ENCODE data around the gene FTCDNL1.

The FTCDNL1 gene

DNA sequence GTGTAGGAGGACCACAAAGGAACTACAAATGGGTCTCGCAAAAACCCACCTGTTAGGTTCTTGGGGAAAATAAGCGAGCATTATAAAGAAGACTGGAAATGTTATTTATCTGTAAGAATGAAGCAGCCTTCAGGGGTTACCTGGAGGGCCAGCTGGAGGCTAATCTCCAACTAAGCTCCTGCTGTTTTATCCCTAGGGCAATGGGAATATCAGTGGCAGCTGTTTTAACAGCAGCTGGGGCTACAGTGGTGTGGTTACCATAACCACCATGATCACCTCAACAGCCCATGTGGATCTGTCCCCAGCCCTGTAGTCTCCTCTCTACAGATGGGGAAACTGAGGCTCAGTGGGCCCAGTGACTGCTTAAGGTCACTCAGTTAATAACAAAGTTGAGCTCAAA, 108.1 kb downstream of the FTCDNL1 start:
- DNase-seq (ENCODE audit: low spot score), result no peak

- no peak for DNase-seq (ENCODE audit: low spot score)
Observed at GRCh38 chr2:199740111-199740428, 110.9 kb downstream of the FTCDNL1 start.

GRCh38 chr2:199739413-199740110, 111.4 kb downstream of the FTCDNL1 start:
- peak; percentile 82 for DNase-seq (ENCODE audit: low spot score)

- DNase-seq (ENCODE audit: low spot score), result no peak
Observed at GRCh38 chr2:199738727-199739412, 112.1 kb downstream of the FTCDNL1 start.

- DNase-seq (ENCODE audit: low spot score), result no peak
Observed at GRCh38 chr2:199734651-199735050, 116.3 kb downstream of the FTCDNL1 start.

DNA sequence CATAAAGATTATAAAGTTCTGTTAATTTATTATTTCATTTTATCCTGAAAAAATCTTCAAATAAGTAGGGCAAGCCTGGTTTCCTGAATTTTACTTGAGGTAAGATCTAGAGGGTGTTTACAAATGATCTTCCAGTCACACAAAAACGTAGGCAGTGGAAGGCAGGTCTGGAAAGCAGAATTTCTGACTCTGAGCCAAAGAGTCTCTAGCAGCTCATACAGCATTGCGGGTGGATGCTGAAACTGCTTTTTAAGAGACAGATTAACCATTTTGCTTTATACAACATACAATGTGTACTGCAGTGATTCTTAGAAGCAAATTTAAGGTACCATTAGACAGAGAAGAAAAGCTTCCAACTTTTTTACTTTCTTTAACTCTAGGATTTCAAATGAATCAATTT, 117.0 kb downstream of the FTCDNL1 start:
- no peak for DNase-seq (ENCODE audit: low spot score)

DNA sequence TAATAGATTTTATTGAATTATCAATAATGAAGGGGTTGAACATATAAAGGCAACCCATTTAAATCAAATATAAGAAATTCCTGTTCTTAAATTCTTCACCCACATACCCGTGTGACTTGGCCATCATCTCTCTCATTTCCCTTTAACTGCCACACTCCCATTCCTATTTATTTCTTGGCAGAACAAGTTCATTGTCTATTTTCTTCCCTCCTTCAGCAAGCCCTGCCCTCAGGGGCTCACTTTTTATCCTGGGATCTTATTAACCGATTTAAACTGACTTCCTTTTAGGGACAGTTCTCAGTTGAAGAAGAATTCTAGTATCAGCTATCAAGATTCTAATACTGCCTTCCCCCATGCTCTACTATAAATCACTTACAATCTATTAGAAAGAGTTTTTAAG, 123.2 kb downstream of the FTCDNL1 start:
- DNase-seq (ENCODE audit: low spot score), result no peak

- no peak for DNase-seq (ENCODE audit: low spot score)
Observed at GRCh38 chr2:199727306-199727705, 123.7 kb downstream of the FTCDNL1 start.

DNA sequence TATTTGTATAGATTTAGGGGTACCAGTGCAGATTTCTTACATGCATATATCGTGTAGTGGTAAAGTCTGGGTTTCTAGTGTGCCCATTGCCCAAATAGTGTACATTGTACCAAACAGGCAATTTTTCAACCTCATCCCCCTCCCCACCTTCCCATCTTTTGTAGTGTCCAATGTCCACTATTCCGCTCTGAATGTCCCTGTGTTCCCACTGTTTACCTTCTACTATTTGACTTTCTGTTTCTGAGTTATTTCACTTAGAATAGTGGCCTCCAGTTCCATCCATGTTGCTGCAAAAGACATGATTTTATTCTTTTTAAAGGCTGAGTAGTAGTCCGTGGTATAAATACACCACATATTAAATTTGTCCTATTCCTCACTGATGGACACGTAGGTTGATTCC, 132.9 kb downstream of the FTCDNL1 start:
- DNase-seq (ENCODE audit: low spot score), result no peak

DNA sequence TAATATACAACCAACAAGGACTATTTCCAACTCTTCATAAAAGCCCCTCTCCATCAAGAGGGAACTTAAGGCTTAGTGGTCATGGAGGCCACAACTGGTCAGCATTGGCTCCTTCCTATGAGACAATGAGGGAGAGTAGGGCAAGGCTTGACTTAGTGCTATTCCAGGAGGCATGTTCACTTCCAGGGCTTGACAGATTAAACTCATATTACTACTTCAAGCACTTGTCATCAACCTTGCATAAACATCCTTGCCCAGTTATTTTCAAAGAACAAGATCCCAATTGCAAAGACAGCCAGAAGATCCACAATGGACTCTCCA, 133.4 kb downstream of the FTCDNL1 start:
- no peak for DNase-seq (ENCODE audit: low spot score)

DNA sequence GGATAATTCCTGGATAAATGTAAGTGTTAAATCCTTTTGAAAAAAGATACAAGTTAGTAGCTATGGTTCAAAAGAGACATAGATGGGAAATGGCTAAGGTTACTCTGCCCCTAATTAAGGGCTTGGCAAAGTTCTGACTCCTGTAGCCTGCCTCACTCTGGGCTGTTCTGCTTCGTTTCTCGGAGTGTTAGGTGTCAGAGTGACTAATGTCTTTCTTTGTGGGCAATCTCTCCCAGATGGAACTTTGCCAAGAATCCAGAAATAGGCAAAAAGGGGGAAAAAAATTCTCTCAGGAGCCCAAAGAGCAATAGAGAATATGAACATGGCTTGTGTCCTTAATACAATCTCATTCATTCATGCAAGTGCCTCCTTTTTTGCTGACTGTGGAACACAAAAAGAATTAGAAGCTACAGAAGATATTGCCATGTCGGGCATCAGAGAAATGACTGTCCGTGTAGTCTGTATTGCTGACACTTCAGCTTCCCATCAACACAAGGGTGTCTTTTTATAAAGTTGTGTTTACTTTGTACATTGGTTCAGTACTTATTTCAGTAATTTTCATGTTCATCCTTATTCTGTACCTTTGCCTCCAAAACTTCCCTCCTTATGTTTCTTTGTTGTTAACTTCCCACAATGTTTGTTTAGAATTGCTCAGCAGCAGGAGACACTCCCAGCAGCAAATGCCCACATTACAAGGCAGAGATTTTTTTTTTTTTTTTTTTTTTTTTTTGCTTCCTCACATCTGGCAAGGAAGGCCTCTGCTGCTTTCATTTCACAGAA, 134.0 kb downstream of the FTCDNL1 start:
- no peak for DNase-seq (ENCODE audit: low spot score)

DNA sequence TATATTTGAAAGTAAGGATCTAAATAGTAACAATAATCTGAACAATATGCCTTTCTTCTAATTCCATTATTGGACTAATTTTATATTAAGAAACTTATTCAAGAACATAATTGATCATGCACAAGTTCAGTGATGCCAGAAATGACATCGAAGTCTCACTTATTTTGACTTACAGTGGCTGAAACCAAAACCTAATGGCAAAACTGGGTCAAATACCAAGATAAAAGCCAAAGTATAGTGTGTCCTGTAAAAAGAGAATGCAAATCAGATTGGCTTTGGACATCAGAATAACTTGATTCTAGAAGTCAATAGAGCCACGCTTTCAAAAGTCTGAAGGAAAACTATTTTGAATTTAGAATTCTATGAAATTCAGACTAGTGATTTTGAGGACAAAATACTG, 137.2 kb downstream of the FTCDNL1 start:
- DNase-seq (ENCODE audit: low spot score), result no peak

DNA sequence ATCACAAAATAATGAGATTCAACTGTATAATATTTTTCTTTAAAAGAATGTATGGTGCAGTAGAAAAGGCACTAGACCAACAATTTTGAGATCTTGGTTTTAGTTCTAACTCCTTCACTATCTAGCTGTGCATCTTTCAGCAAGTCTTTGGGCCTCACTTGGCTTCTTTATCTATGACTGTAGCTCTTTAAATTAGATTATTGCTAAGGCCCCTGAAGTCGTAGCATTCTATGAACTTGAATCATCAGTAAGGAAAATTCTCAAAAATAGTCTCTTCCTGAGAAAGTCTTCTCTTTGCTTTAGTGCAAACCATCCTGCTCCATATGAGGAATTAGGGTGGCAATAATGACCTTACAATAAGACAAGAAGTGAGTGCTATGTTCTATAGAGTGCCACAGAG, 140.4 kb downstream of the FTCDNL1 start:
- no peak for DNase-seq (ENCODE audit: low spot score)

Measured in Ammon's horn (tissue), 1 donor.